GM23338 (cell line): ENCODE measurements around the gene SLX4IP. TPM values are rescaled to one million over a fixed set of nuclear protein-coding genes. Genes with fewer than 3 reads are reported as not detected.

ENCODE experiments used
- ATAC-seq: fragments of 200-7000 bp; cut with Tn5 transposase; 3 replicates; pipeline ENCODE4 v1.9.1; 2020
- DNase-seq: peaks from one replicate; pipeline ENCODE4 v3.0.0-alpha.2; 2015; ENCODE audit warnings: low spot score
- H2AFZ ChIP-seq: fragments of 200-600 bp; sonication (generic); 2 replicates; pipeline ENCODE4 v1.8.0; 2016; ENCODE audit warnings: antibody characterized with exemption, mild to moderate bottlenecking, moderate library complexity
- H3F3A ChIP-seq: fragments of 200-600 bp; sonication (generic); replicated peaks from 2 replicates; pipeline ENCODE4 v1.8.0; 2017; ENCODE audit warnings: antibody characterized with exemption, mixed run types, low read depth
- H3K27ac ChIP-seq: fragments of 200-600 bp; sonication (generic); 2 replicates; pipeline ENCODE4 v1.6.1; 2016; ENCODE audit warnings: low read depth
- H3K27me3 ChIP-seq: fragments of 200-600 bp; sonication (generic); 2 replicates; pipeline ENCODE4 v1.8.0; 2016; ENCODE audit warnings: mild to moderate bottlenecking, mixed run types, moderate library complexity; ENCODE audit not compliant: insufficient read depth
- H3K36me3 ChIP-seq: fragments of 200-600 bp; sonication (generic); 2 replicates; pipeline ENCODE4 v1.8.0; 2016; ENCODE audit warnings: mild to moderate bottlenecking; ENCODE audit not compliant: insufficient read depth
- H3K4me1 ChIP-seq: fragments of 200-600 bp; sonication (generic); 2 replicates; pipeline ENCODE4 v1.8.0; 2016; ENCODE audit warnings: mild to moderate bottlenecking, moderate library complexity; ENCODE audit not compliant: insufficient read depth
- H3K4me2 ChIP-seq: fragments of 200-600 bp; sonication (generic); 2 replicates; pipeline ENCODE4 v1.7.1; 2017; ENCODE audit warnings: mixed run types
- H3K4me3 ChIP-seq: fragments of 200-600 bp; sonication (generic); 2 replicates; pipeline ENCODE4 v1.6.1; 2016; ENCODE audit warnings: mixed run types
- H3K79me2 ChIP-seq: fragments of 200-600 bp; sonication (generic); replicated peaks from 2 replicates; pipeline ENCODE4 v1.8.0; 2017; ENCODE audit warnings: mild to moderate bottlenecking; ENCODE audit not compliant: insufficient read depth
- H3K9me2 ChIP-seq: fragments of 200-600 bp; sonication (generic); 2 replicates; pipeline ENCODE4 v1.8.0; 2017; ENCODE audit not compliant: insufficient read depth
- H4K20me1 ChIP-seq: fragments of 200-600 bp; sonication (generic); replicated peaks from 2 replicates; pipeline ENCODE4 v1.8.0; 2017; ENCODE audit warnings: mild to moderate bottlenecking; ENCODE audit not compliant: insufficient read depth
- H3K27ac Mint-ChIP-seq: 2 replicates; pipeline ENCODE4 v1.8.0; 2020; ENCODE audit warnings: inconsistent platforms, mild to moderate bottlenecking, moderate library complexity, mixed read lengths
- H3K27me3 Mint-ChIP-seq: 3 replicates; pipeline ENCODE4 v1.8.0; 2022; ENCODE audit warnings: low read depth, mild to moderate bottlenecking, moderate library complexity, mixed read lengths, inconsistent platforms; ENCODE audit not compliant: insufficient read depth, poor library complexity
- H3K36me3 Mint-ChIP-seq: 3 replicates; pipeline ENCODE4 v1.8.0; 2021; ENCODE audit warnings: low read depth, mild to moderate bottlenecking, inconsistent platforms, moderate library complexity, mixed read lengths
- H3K4me1 Mint-ChIP-seq: 3 replicates; pipeline ENCODE4 v1.8.0; 2020; ENCODE audit warnings: mild to moderate bottlenecking, inconsistent platforms, mixed read lengths
- H3K4me3 Mint-ChIP-seq: 3 replicates; pipeline ENCODE4 v1.8.0; 2021; ENCODE audit warnings: moderate library complexity, mild to moderate bottlenecking, inconsistent platforms, mixed read lengths
- H3K9me3 Mint-ChIP-seq: 3 replicates; pipeline ENCODE4 v1.8.0; 2020; ENCODE audit warnings: moderate library complexity, mild to moderate bottlenecking, inconsistent platforms, mixed read lengths
- CREB1 ChIP-seq: fragments of 250-450 bp; sonication (Bioruptor Pico); IDR thresholded peaks from 2 replicates; pipeline ENCODE4 v1.5.0; 2020; ENCODE audit warnings: low read depth, mild to moderate bottlenecking, moderate library complexity
- CTCF ChIP-seq, 2 experiments: fragments of 200-600 bp in 1 of 2; sonication (generic) in 1 of 2; conservative IDR thresholded peaks; 2 replicates each; pipeline versions ENCODE4 v1.5.1 to v1.6.1; 2016 to 2017; ENCODE audit warnings: antibody characterized with exemption in 2 of 2, low read depth in 2 of 2, mild to moderate bottlenecking in 2 of 2, moderate library complexity in 1 of 2
- ETS1 ChIP-seq: IDR thresholded peaks from 2 replicates; pipeline ENCODE4 v1.6.1; 2016; ENCODE audit warnings: antibody characterized with exemption
- EZH2 ChIP-seq: fragments of 200-600 bp; sonication (generic); IDR thresholded peaks from one replicate; pipeline ENCODE4 v1.8.0; 2017; ENCODE audit warnings: antibody characterized with exemption, mild to moderate bottlenecking, low read depth; ENCODE audit not compliant: unreplicated experiment
- EZH2phosphoT487 ChIP-seq: fragments of 200-600 bp; sonication (generic); IDR thresholded peaks from one replicate; pipeline ENCODE4 v1.8.1; 2018; ENCODE audit warnings: antibody characterized with exemption; ENCODE audit not compliant: unreplicated experiment
- JUNB ChIP-seq: IDR thresholded peaks from one replicate; pipeline ENCODE4 v1.6.1; 2016; ENCODE audit warnings: antibody characterized with exemption; ENCODE audit not compliant: unreplicated experiment
- NANOG ChIP-seq: IDR thresholded peaks from 2 replicates; pipeline ENCODE4 v1.6.1; 2016; ENCODE audit warnings: antibody characterized with exemption, borderline replicate concordance
- POLR2AphosphoS5 ChIP-seq: IDR thresholded peaks from 2 replicates; pipeline ENCODE4 v1.6.1; 2016; ENCODE audit warnings: antibody characterized with exemption, low read depth
- STAT1 ChIP-seq: IDR thresholded peaks from one replicate; pipeline ENCODE4 v1.6.1; 2016; ENCODE audit warnings: antibody characterized with exemption; ENCODE audit not compliant: unreplicated experiment
- ZNF114 ChIP-seq: fragments of 250-450 bp; sonication (Bioruptor Pico); IDR thresholded peaks from 2 replicates; pipeline ENCODE4 v1.5.0; 2020; ENCODE audit warnings: mild to moderate bottlenecking, moderate library complexity
- ZNF331 ChIP-seq: fragments of 250-450 bp; sonication (Bioruptor Pico); IDR thresholded peaks from 2 replicates; pipeline ENCODE4 v1.5.0; 2020; ENCODE audit warnings: low read depth, mild to moderate bottlenecking, moderate library complexity
- polyA plus RNA-seq: library from polyadenylated mRNA; unstranded; fragments of >200 nt; fragmentation: Nextera tagmentation; extraction: Ambion mirVana; gene quantifications from 2 replicates; pipeline ENCODE4 v1.2.1, GENCODE V29; 2016
- total RNA-seq: library from RNA; depleted of rRNA; stranded (reverse); fragments of >200 nt; shearing (Covaris generic); gene quantifications from 2 replicates; pipeline ENCODE4 v1.2.3, GENCODE V29; 2014
- TF ChIP-seq, protein P1 (sequence below): IDR thresholded peaks from one replicate; pipeline ENCODE4 v1.6.1; 2018; ENCODE audit warnings: antibody characterized with exemption; ENCODE audit not compliant: unreplicated experiment
- TF ChIP-seq, protein P2 (sequence below): fragments of 250-450 bp; sonication (Bioruptor Pico); IDR thresholded peaks from 2 replicates; pipeline ENCODE4 v1.5.0; 2020; ENCODE audit warnings: mild to moderate bottlenecking, moderate library complexity

SLX4IP gene
- total and polyA plus RNA-seq, 2 experiments from 2014 or later, result 9.1 to 9.8 TPM

- no peaks in the 10 kb centered on the region for H3K9me3 Mint-ChIP-seq
- H3K79me2 ChIP-seq, result no peaks in the 10 kb centered on the region
- peaks cover 21% of the 10 kb centered on the region for H3K4me1 ChIP-seq
- DNase-seq (no peak), ATAC-seq (no peak)
- H3K27ac Mint-ChIP-seq, result no peak overlapping the region
- no peak overlapping the region for H3K4me3 Mint-ChIP-seq
- H3F3A ChIP-seq, result no peaks in the 10 kb centered on the region
- H3K27ac ChIP-seq, result no peak overlapping the region
- peaks cover 38% of the 10 kb centered on the region for H3K4me1 Mint-ChIP-seq
- peaks cover 9% of the 10 kb centered on the region; the same call in 2 of the 3 replicates for H3K36me3 Mint-ChIP-seq
- no peaks in the 10 kb centered on the region; the same call in 1 of the 2 replicates for H4K20me1 ChIP-seq
- H2AFZ ChIP-seq, result no peak overlapping the region
- H3K4me2 ChIP-seq, result no peak overlapping the region
- peaks cover 10% of the 10 kb centered on the region; the same call in 1 of the 2 replicates for H3K27me3 ChIP-seq
- TF ChIP-seq ETS1 (no peak), JUNB (no peak), EZH2phosphoT487 (no peak), NANOG (no peak), CTCF (conservative IDR thresholded peaks at IDR 0.05; ENCODE audit: low read depth in 2 of 2) (no peak), ZNF331 (CRISPR knock-in tag) (no peak), CREB1 (no peak), ZNF114 (no peak), STAT1 (no peak), POLR2AphosphoS5 (no peak), EZH2 (no peak)
- TF ChIP-seq, protein P1, sequence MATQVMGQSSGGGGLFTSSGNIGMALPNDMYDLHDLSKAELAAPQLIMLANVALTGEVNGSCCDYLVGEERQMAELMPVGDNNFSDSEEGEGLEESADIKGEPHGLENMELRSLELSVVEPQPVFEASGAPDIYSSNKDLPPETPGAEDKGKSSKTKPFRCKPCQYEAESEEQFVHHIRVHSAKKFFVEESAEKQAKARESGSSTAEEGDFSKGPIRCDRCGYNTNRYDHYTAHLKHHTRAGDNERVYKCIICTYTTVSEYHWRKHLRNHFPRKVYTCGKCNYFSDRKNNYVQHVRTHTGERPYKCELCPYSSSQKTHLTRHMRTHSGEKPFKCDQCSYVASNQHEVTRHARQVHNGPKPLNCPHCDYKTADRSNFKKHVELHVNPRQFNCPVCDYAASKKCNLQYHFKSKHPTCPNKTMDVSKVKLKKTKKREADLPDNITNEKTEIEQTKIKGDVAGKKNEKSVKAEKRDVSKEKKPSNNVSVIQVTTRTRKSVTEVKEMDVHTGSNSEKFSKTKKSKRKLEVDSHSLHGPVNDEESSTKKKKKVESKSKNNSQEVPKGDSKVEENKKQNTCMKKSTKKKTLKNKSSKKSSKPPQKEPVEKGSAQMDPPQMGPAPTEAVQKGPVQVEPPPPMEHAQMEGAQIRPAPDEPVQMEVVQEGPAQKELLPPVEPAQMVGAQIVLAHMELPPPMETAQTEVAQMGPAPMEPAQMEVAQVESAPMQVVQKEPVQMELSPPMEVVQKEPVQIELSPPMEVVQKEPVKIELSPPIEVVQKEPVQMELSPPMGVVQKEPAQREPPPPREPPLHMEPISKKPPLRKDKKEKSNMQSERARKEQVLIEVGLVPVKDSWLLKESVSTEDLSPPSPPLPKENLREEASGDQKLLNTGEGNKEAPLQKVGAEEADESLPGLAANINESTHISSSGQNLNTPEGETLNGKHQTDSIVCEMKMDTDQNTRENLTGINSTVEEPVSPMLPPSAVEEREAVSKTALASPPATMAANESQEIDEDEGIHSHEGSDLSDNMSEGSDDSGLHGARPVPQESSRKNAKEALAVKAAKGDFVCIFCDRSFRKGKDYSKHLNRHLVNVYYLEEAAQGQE, result no peak
- TF ChIP-seq, protein P2, sequence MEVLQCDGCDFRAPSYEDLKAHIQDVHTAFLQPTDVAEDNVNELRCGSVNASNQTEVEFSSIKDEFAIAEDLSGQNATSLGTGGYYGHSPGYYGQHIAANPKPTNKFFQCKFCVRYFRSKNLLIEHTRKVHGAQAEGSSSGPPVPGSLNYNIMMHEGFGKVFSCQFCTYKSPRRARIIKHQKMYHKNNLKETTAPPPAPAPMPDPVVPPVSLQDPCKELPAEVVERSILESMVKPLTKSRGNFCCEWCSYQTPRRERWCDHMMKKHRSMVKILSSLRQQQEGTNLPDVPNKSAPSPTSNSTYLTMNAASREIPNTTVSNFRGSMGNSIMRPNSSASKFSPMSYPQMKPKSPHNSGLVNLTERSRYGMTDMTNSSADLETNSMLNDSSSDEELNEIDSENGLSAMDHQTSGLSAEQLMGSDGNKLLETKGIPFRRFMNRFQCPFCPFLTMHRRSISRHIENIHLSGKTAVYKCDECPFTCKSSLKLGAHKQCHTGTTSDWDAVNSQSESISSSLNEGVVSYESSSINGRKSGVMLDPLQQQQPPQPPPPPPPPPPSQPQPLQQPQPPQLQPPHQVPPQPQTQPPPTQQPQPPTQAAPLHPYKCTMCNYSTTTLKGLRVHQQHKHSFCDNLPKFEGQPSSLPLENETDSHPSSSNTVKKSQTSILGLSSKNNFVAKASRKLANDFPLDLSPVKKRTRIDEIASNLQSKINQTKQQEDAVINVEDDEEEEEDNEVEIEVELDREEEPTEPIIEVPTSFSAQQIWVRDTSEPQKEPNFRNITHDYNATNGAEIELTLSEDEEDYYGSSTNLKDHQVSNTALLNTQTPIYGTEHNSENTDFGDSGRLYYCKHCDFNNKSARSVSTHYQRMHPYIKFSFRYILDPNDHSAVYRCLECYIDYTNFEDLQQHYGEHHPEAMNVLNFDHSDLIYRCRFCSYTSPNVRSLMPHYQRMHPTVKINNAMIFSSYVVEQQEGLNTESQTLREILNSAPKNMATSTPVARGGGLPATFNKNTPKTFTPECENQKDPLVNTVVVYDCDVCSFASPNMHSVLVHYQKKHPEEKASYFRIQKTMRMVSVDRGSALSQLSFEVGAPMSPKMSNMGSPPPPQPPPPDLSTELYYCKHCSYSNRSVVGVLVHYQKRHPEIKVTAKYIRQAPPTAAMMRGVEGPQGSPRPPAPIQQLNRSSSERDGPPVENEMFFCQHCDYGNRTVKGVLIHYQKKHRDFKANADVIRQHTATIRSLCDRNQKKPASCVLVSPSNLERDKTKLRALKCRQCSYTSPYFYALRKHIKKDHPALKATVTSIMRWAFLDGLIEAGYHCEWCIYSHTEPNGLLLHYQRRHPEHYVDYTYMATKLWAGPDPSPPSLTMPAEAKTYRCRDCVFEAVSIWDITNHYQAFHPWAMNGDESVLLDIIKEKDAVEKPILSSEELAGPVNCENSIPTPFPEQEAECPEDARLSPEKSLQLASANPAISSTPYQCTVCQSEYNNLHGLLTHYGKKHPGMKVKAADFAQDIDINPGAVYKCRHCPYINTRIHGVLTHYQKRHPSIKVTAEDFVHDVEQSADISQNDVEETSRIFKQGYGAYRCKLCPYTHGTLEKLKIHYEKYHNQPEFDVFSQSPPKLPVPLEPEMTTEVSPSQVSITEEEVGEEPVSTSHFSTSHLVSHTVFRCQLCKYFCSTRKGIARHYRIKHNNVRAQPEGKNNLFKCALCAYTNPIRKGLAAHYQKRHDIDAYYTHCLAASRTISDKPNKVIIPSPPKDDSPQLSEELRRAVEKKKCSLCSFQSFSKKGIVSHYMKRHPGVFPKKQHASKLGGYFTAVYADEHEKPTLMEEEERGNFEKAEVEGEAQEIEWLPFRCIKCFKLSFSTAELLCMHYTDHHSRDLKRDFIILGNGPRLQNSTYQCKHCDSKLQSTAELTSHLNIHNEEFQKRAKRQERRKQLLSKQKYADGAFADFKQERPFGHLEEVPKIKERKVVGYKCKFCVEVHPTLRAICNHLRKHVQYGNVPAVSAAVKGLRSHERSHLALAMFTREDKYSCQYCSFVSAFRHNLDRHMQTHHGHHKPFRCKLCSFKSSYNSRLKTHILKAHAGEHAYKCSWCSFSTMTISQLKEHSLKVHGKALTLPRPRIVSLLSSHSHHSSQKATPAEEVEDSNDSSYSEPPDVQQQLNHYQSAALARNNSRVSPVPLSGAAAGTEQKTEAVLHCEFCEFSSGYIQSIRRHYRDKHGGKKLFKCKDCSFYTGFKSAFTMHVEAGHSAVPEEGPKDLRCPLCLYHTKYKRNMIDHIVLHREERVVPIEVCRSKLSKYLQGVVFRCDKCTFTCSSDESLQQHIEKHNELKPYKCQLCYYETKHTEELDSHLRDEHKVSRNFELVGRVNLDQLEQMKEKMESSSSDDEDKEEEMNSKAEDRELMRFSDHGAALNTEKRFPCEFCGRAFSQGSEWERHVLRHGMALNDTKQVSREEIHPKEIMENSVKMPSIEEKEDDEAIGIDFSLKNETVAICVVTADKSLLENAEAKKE (CRISPR knock-in tag), result no peak
- peaks cover 2% of the 10 kb centered on the region for H3K27me3 Mint-ChIP-seq
- H3K36me3 ChIP-seq, result no peaks in the 10 kb centered on the region
- no peaks in the 10 kb centered on the region for H3K9me2 ChIP-seq
- no peak overlapping the region for H3K4me3 ChIP-seq
These were observed 186.0 kb downstream of the SLX4IP start for GRCh38 chr20:10621149-10621548.
